Purkinje cell (primary cell): ENCODE data around the gene LECT2. TPM values are rescaled to one million over a fixed set of nuclear protein-coding genes. Genes with fewer than 3 reads are reported as not detected.

ENCODE experiments used
- polyA plus RNA-seq: library from polyadenylated mRNA; unstranded; fragments of >200 nt; fragmentation: Nextera tagmentation; gene quantifications from 2 replicates; pipeline ENCODE4 v1.2.1, GENCODE V29; 2014

Gene LECT2
- not detected in 2 replicates for polyA plus RNA-seq

GRCh38 chr5:135954899-135955298 lies at the start of gene LECT2:
Gene LECT2, minus strand, starts transcription at chr5:135954983. Its CDS starts 150 bp downstream, at chr5:135954833.

Other genes with a start within 250 kb of the LECT2 start
- gene SLC25A48, start 120.3 kb downstream of the LECT2 start, polyA plus RNA-seq, result not detected in 2 replicates
- gene IL9, start 59.1 kb downstream of the LECT2 start, polyA plus RNA-seq, result not detected in 2 replicates
- 0.56 TPM in 1 of 2 replicates, not detected in the other for gene TGFBI, start 74.0 kb upstream of the LECT2 start, polyA plus RNA-seq
- 7.1 and 13.3 TPM in 2 replicates for gene SMAD5, start 177.9 kb upstream of the LECT2 start, polyA plus RNA-seq
- 0.91 and 2.4 TPM in 2 replicates for gene SMIM32, start 238.2 kb upstream of the LECT2 start, polyA plus RNA-seq